KMS-11 (cell line): Measurements from ENCODE around the gene CCDC68.

Experiments used
- H2AFZ ChIP-seq: fragments of 200-600 bp; sonication (generic); 2 replicates; pipeline ENCODE4 v1.6.1; 2016; ENCODE audit warnings: antibody characterized with exemption, mixed run types, low read depth
- H3K27ac ChIP-seq: fragments of 200-600 bp; sonication (generic); 2 replicates; pipeline ENCODE4 v1.6.1; 2016; ENCODE audit warnings: mild to moderate bottlenecking, mixed run types
- H3K27me3 ChIP-seq: fragments of 200-600 bp; sonication (generic); 2 replicates; pipeline ENCODE4 v1.6.1; 2017; ENCODE audit warnings: mild to moderate bottlenecking, low read depth, mixed run types, moderate library complexity; ENCODE audit not compliant: insufficient read depth
- H3K36me3 ChIP-seq: fragments of 200-600 bp; sonication (generic); 2 replicates; pipeline ENCODE4 v1.6.1; 2017; ENCODE audit warnings: mild to moderate bottlenecking, mixed run types; ENCODE audit not compliant: insufficient read depth
- H3K4me1 ChIP-seq: fragments of 200-600 bp; sonication (generic); 2 replicates; pipeline ENCODE4 v1.6.1; 2016; ENCODE audit warnings: mild to moderate bottlenecking, low read depth, mixed run types; ENCODE audit not compliant: poor library complexity, severe bottlenecking
- H3K4me2 ChIP-seq: fragments of 200-600 bp; sonication (generic); 2 replicates; pipeline ENCODE4 v1.7.0; 2016; ENCODE audit warnings: mild to moderate bottlenecking, mixed run types
- H3K4me3 ChIP-seq: fragments of 200-600 bp; sonication (generic); IDR thresholded peaks from 2 replicates; pipeline ENCODE4 v1.6.1; 2017; ENCODE audit warnings: low read depth, low read length, mixed read lengths; ENCODE audit not compliant: insufficient read depth
- H3K79me2 ChIP-seq: fragments of 200-600 bp; sonication (generic); 2 replicates; pipeline ENCODE4 v1.6.1; 2016; ENCODE audit warnings: low read depth, mixed run types; ENCODE audit not compliant: insufficient read depth
- H3K9ac ChIP-seq: fragments of 200-600 bp; sonication (generic); 2 replicates; pipeline ENCODE4 v1.6.1; 2016; ENCODE audit warnings: mild to moderate bottlenecking, mixed run types
- H4K20me1 ChIP-seq: fragments of 200-600 bp; sonication (generic); 2 replicates; pipeline ENCODE4 v1.6.1; 2016; ENCODE audit warnings: mild to moderate bottlenecking, mixed run types; ENCODE audit not compliant: insufficient read depth
- CTCF ChIP-seq: fragments of 200-600 bp; sonication (generic); conservative IDR thresholded peaks from 2 replicates; pipeline ENCODE4 v1.6.1; 2017; ENCODE audit warnings: low read depth, mild to moderate bottlenecking, antibody characterized with exemption, low read length, moderate library complexity, mixed read lengths

CCDC68 gene

GRCh38 chr18:54948350-54948837 lies 10.9 kb downstream of the CCDC68 start:
- Histone ChIP-seq H3K79me2 (no peaks in the 10 kb centered on the region), H3K4me1 (peaks cover 3% of the 10 kb centered on the region), H2AFZ (no peak overlapping the region), H3K4me3 (no peak overlapping the region), H3K27ac (no peak overlapping the region), H3K27me3 (no peaks in the 10 kb centered on the region), H3K36me3 (no peaks in the 10 kb centered on the region), H3K4me2 (no peak overlapping the region), H4K20me1 (no peaks in the 10 kb centered on the region), H3K9ac (no peak overlapping the region)
- no peak for TF ChIP-seq CTCF

- Histone ChIP-seq H3K4me3 (no peak overlapping the region), H4K20me1 (no peaks in the 10 kb centered on the region), H3K9ac (no peak overlapping the region), H3K27me3 (no peaks in the 10 kb centered on the region), H2AFZ (no peak overlapping the region), H3K4me1 (peaks cover 3% of the 10 kb centered on the region), H3K79me2 (no peaks in the 10 kb centered on the region), H3K36me3 (no peaks in the 10 kb centered on the region), H3K4me2 (no peak overlapping the region), H3K27ac (no peak overlapping the region)
- no peak for TF ChIP-seq CTCF
Measured at GRCh38 chr18:54947091-54947490, 12.2 kb downstream of the CCDC68 start.

- Histone ChIP-seq H3K9ac (peak overlapping the region; percentile 60), H3K4me2 (peak overlapping the region; percentile 43), H3K27ac (peak overlapping the region; percentile 37; the same call in 1 of the 2 replicates), H3K27me3 (no peaks in the 10 kb centered on the region), H4K20me1 (no peaks in the 10 kb centered on the region), H3K4me1 (peaks cover 3% of the 10 kb centered on the region), H3K36me3 (no peaks in the 10 kb centered on the region), H3K4me3 (no peak overlapping the region), H3K79me2 (no peaks in the 10 kb centered on the region), H2AFZ (peak overlapping the region; percentile 80)
- TF ChIP-seq CTCF, result no peak
Measured at GRCh38 chr18:54946149-54946581, 13.1 kb downstream of the CCDC68 start.

- no peaks in the 10 kb centered on the region for H3K36me3 ChIP-seq
- no peak overlapping the region for H3K4me3 ChIP-seq
- H2AFZ ChIP-seq, result peak overlapping the region; percentile 80
- peak overlapping the region; percentile 60; the same call in 1 of the 2 replicates for H3K9ac ChIP-seq
- no peaks in the 10 kb centered on the region for H3K27me3 ChIP-seq
- H3K4me2 ChIP-seq, result peak overlapping the region; percentile 43
- no peak for TF ChIP-seq CTCF
- H3K79me2 ChIP-seq, result no peaks in the 10 kb centered on the region
- peaks cover 3% of the 10 kb centered on the region for H3K4me1 ChIP-seq
- no peaks in the 10 kb centered on the region for H4K20me1 ChIP-seq
- H3K27ac ChIP-seq, result no peak overlapping the region
Measured at GRCh38 chr18:54945576-54946125, 13.6 kb downstream of the CCDC68 start.
